WTC11 (cell line): ENCODE results near the gene PAWR. TPM values are rescaled to one million over a fixed set of nuclear protein-coding genes. Genes with fewer than 3 reads are reported as not detected.

ENCODE experiments used
- ATAC-seq: fragments of 200-7000 bp; cut with Tn5 transposase; 2 replicates; pipeline ENCODE4 v1.10.0; 2021; ENCODE audit warnings: mild to moderate bottlenecking, moderate library complexity
- CTCF ChIA-PET: fragments of 300-600 bp; sonication (Branson Sonifier 250); formaldehyde crosslinking; loops from one replicate; lab custom pipeline; 2021; ENCODE audit warnings: antibody characterized with exemption; lab: Charles Lee
- POLR2A ChIA-PET: fragments of 350-600 bp; sonication (Branson Sonifier 250); formaldehyde crosslinking; loops from one replicate; lab custom pipeline; 2021; ENCODE audit warnings: antibody characterized with exemption; lab: Charles Lee
- DNase-seq: peaks from one replicate; pipeline ENCODE4 v3.0.0; 2021; ENCODE audit warnings: low spot score
- H3K27ac Mint-ChIP-seq: 2 replicates; pipeline ENCODE4 v1.8.0; 2021; ENCODE audit warnings: mixed read lengths
- H3K27me3 Mint-ChIP-seq: 2 replicates; pipeline ENCODE4 v1.8.0; 2021; ENCODE audit warnings: low read depth, mild to moderate bottlenecking, moderate library complexity, mixed read lengths
- H3K36me3 Mint-ChIP-seq: 2 replicates; pipeline ENCODE4 v1.8.0; 2021; ENCODE audit warnings: mixed read lengths
- H3K4me1 Mint-ChIP-seq: 2 replicates; pipeline ENCODE4 v1.8.0; 2022; ENCODE audit warnings: mixed read lengths
- H3K4me3 Mint-ChIP-seq: 2 replicates; pipeline ENCODE4 v1.8.0; 2021; ENCODE audit warnings: mild to moderate bottlenecking, moderate library complexity, mixed read lengths
- H3K9me3 Mint-ChIP-seq: 2 replicates; pipeline ENCODE4 v1.8.0; 2021; ENCODE audit warnings: mixed read lengths
- CBFB ChIP-seq: sonication (generic); formaldehyde crosslinking; IDR thresholded peaks from 2 replicates; pipeline ENCODE4 v1.8.1; 2022; ENCODE audit warnings: mild to moderate bottlenecking, low read depth, missing genetic modification reagents
- E2F1 ChIP-seq: sonication (generic); formaldehyde crosslinking; IDR thresholded peaks from 2 replicates; pipeline ENCODE4 v1.8.0; 2022; ENCODE audit warnings: mild to moderate bottlenecking, missing genetic modification reagents
- FOXJ3 ChIP-seq: sonication (generic); formaldehyde crosslinking; IDR thresholded peaks from 2 replicates; pipeline ENCODE4 v1.9.0; 2021; ENCODE audit warnings: missing genetic modification reagents, mild to moderate bottlenecking, borderline replicate concordance
- FOXP1 ChIP-seq: sonication (generic); formaldehyde crosslinking; IDR thresholded peaks from 2 replicates; pipeline ENCODE4 v1.8.0; 2022; ENCODE audit warnings: missing genetic modification reagents, mild to moderate bottlenecking, moderate library complexity, borderline replicate concordance
- GABPB1 ChIP-seq: sonication (generic); formaldehyde crosslinking; IDR thresholded peaks from 2 replicates; pipeline ENCODE4 v1.8.1; 2023; ENCODE audit warnings: mild to moderate bottlenecking, missing genetic modification reagents
- IRF2 ChIP-seq: sonication (generic); formaldehyde crosslinking; IDR thresholded peaks from 2 replicates; pipeline ENCODE4 v1.8.0; 2022; ENCODE audit warnings: low read depth, missing genetic modification reagents, borderline replicate concordance
- KAT7 ChIP-seq: sonication (generic); formaldehyde crosslinking; IDR thresholded peaks from 2 replicates; pipeline ENCODE4 v1.8.1; 2023; ENCODE audit warnings: missing genetic modification reagents, mild to moderate bottlenecking, borderline replicate concordance
- MLX ChIP-seq: sonication (generic); formaldehyde crosslinking; IDR thresholded peaks from 2 replicates; pipeline ENCODE4 v1.8.1; 2023; ENCODE audit warnings: mild to moderate bottlenecking, missing genetic modification reagents, moderate library complexity
- MYBL2 ChIP-seq: sonication (generic); formaldehyde crosslinking; IDR thresholded peaks from 2 replicates; pipeline ENCODE4 v1.8.1; 2023; ENCODE audit warnings: mild to moderate bottlenecking, moderate library complexity, missing genetic modification reagents
- RELA ChIP-seq: sonication (generic); formaldehyde crosslinking; IDR thresholded peaks from 2 replicates; pipeline ENCODE4 v1.8.1; 2022; ENCODE audit warnings: missing genetic modification reagents, mild to moderate bottlenecking, borderline replicate concordance
- TEAD1 ChIP-seq: sonication (generic); formaldehyde crosslinking; IDR thresholded peaks from 2 replicates; pipeline ENCODE4 v1.8.0; 2022; ENCODE audit warnings: mild to moderate bottlenecking, missing genetic modification reagents
- USF2 ChIP-seq: sonication (generic); formaldehyde crosslinking; IDR thresholded peaks from 2 replicates; pipeline ENCODE4 v1.8.1; 2023; ENCODE audit warnings: mild to moderate bottlenecking, missing genetic modification reagents, moderate library complexity
- ZNF219 ChIP-seq: sonication (generic); formaldehyde crosslinking; IDR thresholded peaks from 2 replicates; pipeline ENCODE4 v1.8.0; 2023; ENCODE audit warnings: missing genetic modification reagents, mild to moderate bottlenecking, borderline replicate concordance
- total RNA-seq: library from RNA; stranded (reverse); gene quantifications from 3 replicates; pipeline ENCODE4 v1.2.3, GENCODE V29; 2021
- TF ChIP-seq, protein P1 (sequence below): fragments of 250-450 bp; sonication (Bioruptor Pico); IDR thresholded peaks from 2 replicates; pipeline ENCODE4 v1.9.0; 2021; ENCODE audit warnings: mild to moderate bottlenecking
- TF ChIP-seq, protein P2 (sequence below): sonication (generic); formaldehyde crosslinking; IDR thresholded peaks from 2 replicates; pipeline ENCODE4 v1.8.0; 2022; ENCODE audit warnings: missing genetic modification reagents
- TF ChIP-seq, protein P3 (sequence below): sonication (generic); formaldehyde crosslinking; IDR thresholded peaks from 2 replicates; pipeline ENCODE4 v1.8.0; 2023; ENCODE audit warnings: missing genetic modification reagents

The PAWR gene
- total RNA-seq, 1 experiment from 2014 or later: 397 TPM

DNA sequence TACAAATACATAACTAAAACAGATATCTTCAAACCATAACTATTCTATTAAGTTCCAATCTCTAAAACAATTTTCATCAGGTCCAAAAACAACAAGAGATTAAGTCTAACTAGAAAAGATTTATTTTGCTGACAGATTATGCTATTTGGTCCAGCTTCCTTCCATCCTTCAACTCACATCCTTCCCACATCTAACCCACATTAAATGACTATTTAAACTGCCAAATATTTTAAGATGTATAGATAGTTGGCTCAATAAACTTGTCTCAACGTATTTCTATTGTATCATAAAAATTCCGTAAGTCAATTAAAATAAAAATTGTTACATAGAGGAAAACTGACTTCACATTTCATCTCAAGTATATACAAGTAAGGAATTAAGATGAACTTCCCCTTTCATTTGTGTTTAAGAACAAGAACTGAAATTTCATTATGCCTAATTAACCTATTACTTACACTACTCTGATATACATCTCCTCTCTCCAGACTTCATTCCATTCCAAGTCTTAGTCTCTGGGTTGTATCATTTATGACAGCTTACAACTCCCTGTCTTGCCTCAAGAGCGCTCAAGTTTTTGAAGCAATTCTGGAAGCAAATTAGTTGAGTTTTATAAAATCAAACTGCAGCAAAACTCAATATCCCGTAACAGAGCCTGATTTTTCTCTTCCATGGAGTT, 25.4 kb downstream of the PAWR start:
- H3K27me3 Mint-ChIP-seq: no peaks in the 10 kb centered on the region
- H3K4me3 Mint-ChIP-seq: no peak overlapping the region
- H3K27ac Mint-ChIP-seq: peak overlapping the region; percentile 26
- no peak for DNase-seq
- CTCF ChIA-PET: no interaction called here
- TF ChIP-seq CBFB (no peak), IRF2 (no peak), GABPB1 (CRISPR knock-in tag) (no peak), FOXP1 (CRISPR knock-in tag) (no peak), ZNF219 (no peak), E2F1 (CRISPR knock-in tag) (no peak), USF2 (CRISPR knock-in tag) (no peak), KAT7 (CRISPR knock-in tag) (no peak), MLX (CRISPR knock-in tag) (no peak), TEAD1 (CRISPR knock-in tag) (no peak), RELA (no peak), MYBL2 (CRISPR knock-in tag) (no peak), FOXJ3 (CRISPR knock-in tag) (no peak)
- TF ChIP-seq, protein P1, sequence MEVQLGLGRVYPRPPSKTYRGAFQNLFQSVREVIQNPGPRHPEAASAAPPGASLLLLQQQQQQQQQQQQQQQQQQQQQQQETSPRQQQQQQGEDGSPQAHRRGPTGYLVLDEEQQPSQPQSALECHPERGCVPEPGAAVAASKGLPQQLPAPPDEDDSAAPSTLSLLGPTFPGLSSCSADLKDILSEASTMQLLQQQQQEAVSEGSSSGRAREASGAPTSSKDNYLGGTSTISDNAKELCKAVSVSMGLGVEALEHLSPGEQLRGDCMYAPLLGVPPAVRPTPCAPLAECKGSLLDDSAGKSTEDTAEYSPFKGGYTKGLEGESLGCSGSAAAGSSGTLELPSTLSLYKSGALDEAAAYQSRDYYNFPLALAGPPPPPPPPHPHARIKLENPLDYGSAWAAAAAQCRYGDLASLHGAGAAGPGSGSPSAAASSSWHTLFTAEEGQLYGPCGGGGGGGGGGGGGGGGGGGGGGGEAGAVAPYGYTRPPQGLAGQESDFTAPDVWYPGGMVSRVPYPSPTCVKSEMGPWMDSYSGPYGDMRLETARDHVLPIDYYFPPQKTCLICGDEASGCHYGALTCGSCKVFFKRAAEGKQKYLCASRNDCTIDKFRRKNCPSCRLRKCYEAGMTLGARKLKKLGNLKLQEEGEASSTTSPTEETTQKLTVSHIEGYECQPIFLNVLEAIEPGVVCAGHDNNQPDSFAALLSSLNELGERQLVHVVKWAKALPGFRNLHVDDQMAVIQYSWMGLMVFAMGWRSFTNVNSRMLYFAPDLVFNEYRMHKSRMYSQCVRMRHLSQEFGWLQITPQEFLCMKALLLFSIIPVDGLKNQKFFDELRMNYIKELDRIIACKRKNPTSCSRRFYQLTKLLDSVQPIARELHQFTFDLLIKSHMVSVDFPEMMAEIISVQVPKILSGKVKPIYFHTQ (CRISPR knock-in tag): no peak
- TF ChIP-seq, protein P2, sequence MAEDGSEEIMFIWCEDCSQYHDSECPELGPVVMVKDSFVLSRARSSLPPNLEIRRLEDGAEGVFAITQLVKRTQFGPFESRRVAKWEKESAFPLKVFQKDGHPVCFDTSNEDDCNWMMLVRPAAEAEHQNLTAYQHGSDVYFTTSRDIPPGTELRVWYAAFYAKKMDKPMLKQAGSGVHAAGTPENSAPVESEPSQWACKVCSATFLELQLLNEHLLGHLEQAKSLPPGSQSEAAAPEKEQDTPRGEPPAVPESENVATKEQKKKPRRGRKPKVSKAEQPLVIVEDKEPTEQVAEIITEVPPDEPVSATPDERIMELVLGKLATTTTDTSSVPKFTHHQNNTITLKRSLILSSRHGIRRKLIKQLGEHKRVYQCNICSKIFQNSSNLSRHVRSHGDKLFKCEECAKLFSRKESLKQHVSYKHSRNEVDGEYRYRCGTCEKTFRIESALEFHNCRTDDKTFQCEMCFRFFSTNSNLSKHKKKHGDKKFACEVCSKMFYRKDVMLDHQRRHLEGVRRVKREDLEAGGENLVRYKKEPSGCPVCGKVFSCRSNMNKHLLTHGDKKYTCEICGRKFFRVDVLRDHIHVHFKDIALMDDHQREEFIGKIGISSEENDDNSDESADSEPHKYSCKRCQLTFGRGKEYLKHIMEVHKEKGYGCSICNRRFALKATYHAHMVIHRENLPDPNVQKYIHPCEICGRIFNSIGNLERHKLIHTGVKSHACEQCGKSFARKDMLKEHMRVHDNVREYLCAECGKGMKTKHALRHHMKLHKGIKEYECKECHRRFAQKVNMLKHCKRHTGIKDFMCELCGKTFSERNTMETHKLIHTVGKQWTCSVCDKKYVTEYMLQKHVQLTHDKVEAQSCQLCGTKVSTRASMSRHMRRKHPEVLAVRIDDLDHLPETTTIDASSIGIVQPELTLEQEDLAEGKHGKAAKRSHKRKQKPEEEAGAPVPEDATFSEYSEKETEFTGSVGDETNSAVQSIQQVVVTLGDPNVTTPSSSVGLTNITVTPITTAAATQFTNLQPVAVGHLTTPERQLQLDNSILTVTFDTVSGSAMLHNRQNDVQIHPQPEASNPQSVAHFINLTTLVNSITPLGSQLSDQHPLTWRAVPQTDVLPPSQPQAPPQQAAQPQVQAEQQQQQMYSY (CRISPR knock-in tag): no peak
- TF ChIP-seq, protein P3, sequence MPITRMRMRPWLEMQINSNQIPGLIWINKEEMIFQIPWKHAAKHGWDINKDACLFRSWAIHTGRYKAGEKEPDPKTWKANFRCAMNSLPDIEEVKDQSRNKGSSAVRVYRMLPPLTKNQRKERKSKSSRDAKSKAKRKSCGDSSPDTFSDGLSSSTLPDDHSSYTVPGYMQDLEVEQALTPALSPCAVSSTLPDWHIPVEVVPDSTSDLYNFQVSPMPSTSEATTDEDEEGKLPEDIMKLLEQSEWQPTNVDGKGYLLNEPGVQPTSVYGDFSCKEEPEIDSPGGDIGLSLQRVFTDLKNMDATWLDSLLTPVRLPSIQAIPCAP (CRISPR knock-in tag): no peak
- TF ChIP-seq, all 79 proteins: peak for 0
- POLR2A ChIA-PET: interaction anchor here (1.0 kb wide), 1 partner anchor 15 kb away, joined by 3 read pairs; no protein-coding TSS in a partner anchor
- no peak for ATAC-seq
- Mint-ChIP-seq H3K4me1 (peaks cover 45% of the 10 kb centered on the region), H3K36me3 (peaks cover 44% of the 10 kb centered on the region), H3K9me3 (peaks cover 15% of the 10 kb centered on the region)
